Tongue (tissue), 2 donors: ENCODE results near the gene PDGFC. TPM values are rescaled to one million over a fixed set of nuclear protein-coding genes. Genes with fewer than 3 reads are reported as not detected.
"Not testable (repeated sequence)": the region's sequence is repeated elsewhere in the genome, so short reads cannot be mapped to it uniquely, and the experiment has no call there.

Source experiments
- DNase-seq: peaks from one replicate; pipeline ENCODE4 v3.0.0-alpha.2; 2015
- total RNA-seq: library from RNA; depleted of rRNA; stranded (reverse); fragments of >200 nt; gene quantifications from one replicate; pipeline ENCODE4 v1.2.3, GENCODE V29; 2014

PDGFC gene
- total RNA-seq, 1 donor from 2014 or later: 25.8 TPM

GRCh38 chr4:156950948-156951347, 20.7 kb downstream of the PDGFC start:
- no peak for DNase-seq

- no peak for DNase-seq
Measured at GRCh38 chr4:156950090-156950489, 21.5 kb downstream of the PDGFC start.

GRCh38 chr4:156949373-156949814, 22.2 kb downstream of the PDGFC start:
- DNase-seq: no peak

GRCh38 chr4:156948738-156949137, 22.9 kb downstream of the PDGFC start:
- no peak for DNase-seq

GRCh38 chr4:156948133-156948532, 23.5 kb downstream of the PDGFC start:
- no peak for DNase-seq

- DNase-seq: peak; percentile 55
Measured at GRCh38 chr4:156946516-156947424, 24.8 kb downstream of the PDGFC start.

GRCh38 chr4:156945532-156945931, 26.1 kb downstream of the PDGFC start:
- DNase-seq: no peak

GRCh38 chr4:156942991-156943390, 28.6 kb downstream of the PDGFC start:
- DNase-seq: no peak

- peak; percentile 91 for DNase-seq
Measured at GRCh38 chr4:156941940-156942548, 29.6 kb downstream of the PDGFC start.

- DNase-seq: no peak
Measured at GRCh38 chr4:156939801-156940200, 31.8 kb downstream of the PDGFC start.

GRCh38 chr4:156939139-156939538, 32.5 kb downstream of the PDGFC start:
- DNase-seq: no peak

- no peak for DNase-seq
Measured at GRCh38 chr4:156934259-156934635, 37.4 kb downstream of the PDGFC start.

- DNase-seq: peak; percentile 30
Measured at GRCh38 chr4:156933633-156934258, 37.9 kb downstream of the PDGFC start.

- DNase-seq: not testable (repeated sequence)
Measured at GRCh38 chr4:156932360-156932759, 39.2 kb downstream of the PDGFC start.

- peak; percentile 41 for DNase-seq
Measured at GRCh38 chr4:156931267-156931666, 40.3 kb downstream of the PDGFC start.

GRCh38 chr4:156929386-156930105, 42.1 kb downstream of the PDGFC start:
- peak; percentile 1 for DNase-seq

GRCh38 chr4:156924774-156925315, 46.8 kb downstream of the PDGFC start:
- DNase-seq: no peak

GRCh38 chr4:156923525-156923924, 48.1 kb downstream of the PDGFC start:
- DNase-seq: no peak

- no peak for DNase-seq
Measured at GRCh38 chr4:156915221-156915620, 56.4 kb downstream of the PDGFC start.

- DNase-seq: no peak
Measured at GRCh38 chr4:156913234-156913633, 58.4 kb downstream of the PDGFC start.

- DNase-seq: no peak
Measured at GRCh38 chr4:156909010-156909409, 62.6 kb downstream of the PDGFC start.

GRCh38 chr4:156906325-156906724, 65.3 kb downstream of the PDGFC start:
- no peak for DNase-seq
